Activated B cell treated with CpG ODN at 0.5 μM for 24 hours (primary cell): ENCODE data around the gene TMEM132D. TPM values are rescaled to one million over a fixed set of nuclear protein-coding genes. Genes with fewer than 3 reads are reported as not detected.

ENCODE experiments used
- ATAC-seq: fragments of 200-7000 bp; cut with Tn5 transposase; one replicate; pipeline ENCODE4 v1.10.0; 2021; ENCODE audit warnings: low read depth, mild to moderate bottlenecking, moderate library complexity
- CTCF ChIA-PET: fragments of 350-600 bp; sonication (Branson Sonifier 250); formaldehyde crosslinking; loops from one replicate; lab custom pipeline; 2021; ENCODE audit warnings: antibody characterized with exemption; lab: Charles Lee
- POLR2A ChIA-PET: fragments of 350-600 bp; sonication (Branson Sonifier 250); formaldehyde crosslinking; loops from one replicate; lab custom pipeline; 2021; ENCODE audit warnings: antibody characterized with exemption; lab: Charles Lee
- DNase-seq: peaks from one replicate; pipeline ENCODE4 v3.0.0; 2022
- H3K27ac Mint-ChIP-seq: one replicate; pipeline ENCODE4 v1.8.0; 2020; ENCODE audit warnings: mixed read lengths
- H3K27me3 Mint-ChIP-seq: one replicate; pipeline ENCODE4 v1.8.0; 2021; ENCODE audit warnings: mixed read lengths
- H3K36me3 Mint-ChIP-seq: one replicate; pipeline ENCODE4 v1.8.0; 2021; ENCODE audit warnings: low read depth, mixed read lengths
- H3K4me1 Mint-ChIP-seq: one replicate; pipeline ENCODE4 v1.8.0; 2021; ENCODE audit warnings: mixed read lengths
- H3K4me3 Mint-ChIP-seq: one replicate; pipeline ENCODE4 v1.8.0; 2020; ENCODE audit warnings: mild to moderate bottlenecking, mixed read lengths
- H3K9me3 Mint-ChIP-seq: one replicate; pipeline ENCODE4 v1.8.0; 2020; ENCODE audit warnings: mixed read lengths
- intact Hi-C: fragments of 100-400 bp; cut with micrococcal nuclease; formaldehyde crosslinking; loops from one replicate; pipeline ENCODE4 v1.15.1; 2024
- total RNA-seq: library from RNA; stranded (reverse); gene quantifications from 2 replicates; pipeline ENCODE4 v1.2.3, GENCODE V29; 2022
- TF ChIP-seq, protein P1 (sequence below): fragments of 200-600 bp; IDR thresholded peaks from one replicate; pipeline ENCODE4 v1.8.0; 2022; ENCODE audit warnings: antibody characterized with exemption, mild to moderate bottlenecking

Gene TMEM132D
- total RNA-seq, 1 donor from 2014 or later, result not detected

GRCh38 chr12:129109174-129110001, 794.4 kb downstream of the TMEM132D start:
- Mint-ChIP-seq H3K4me1 (no peaks in the 10 kb centered on the region), H3K27me3 (no peaks in the 10 kb centered on the region), H3K9me3 (peaks cover 4% of the 10 kb centered on the region), H3K4me3 (no peak overlapping the region), H3K36me3 (no peaks in the 10 kb centered on the region), H3K27ac (no peak overlapping the region)
- CTCF ChIA-PET, result no interaction called here
- TF ChIP-seq, protein P1, sequence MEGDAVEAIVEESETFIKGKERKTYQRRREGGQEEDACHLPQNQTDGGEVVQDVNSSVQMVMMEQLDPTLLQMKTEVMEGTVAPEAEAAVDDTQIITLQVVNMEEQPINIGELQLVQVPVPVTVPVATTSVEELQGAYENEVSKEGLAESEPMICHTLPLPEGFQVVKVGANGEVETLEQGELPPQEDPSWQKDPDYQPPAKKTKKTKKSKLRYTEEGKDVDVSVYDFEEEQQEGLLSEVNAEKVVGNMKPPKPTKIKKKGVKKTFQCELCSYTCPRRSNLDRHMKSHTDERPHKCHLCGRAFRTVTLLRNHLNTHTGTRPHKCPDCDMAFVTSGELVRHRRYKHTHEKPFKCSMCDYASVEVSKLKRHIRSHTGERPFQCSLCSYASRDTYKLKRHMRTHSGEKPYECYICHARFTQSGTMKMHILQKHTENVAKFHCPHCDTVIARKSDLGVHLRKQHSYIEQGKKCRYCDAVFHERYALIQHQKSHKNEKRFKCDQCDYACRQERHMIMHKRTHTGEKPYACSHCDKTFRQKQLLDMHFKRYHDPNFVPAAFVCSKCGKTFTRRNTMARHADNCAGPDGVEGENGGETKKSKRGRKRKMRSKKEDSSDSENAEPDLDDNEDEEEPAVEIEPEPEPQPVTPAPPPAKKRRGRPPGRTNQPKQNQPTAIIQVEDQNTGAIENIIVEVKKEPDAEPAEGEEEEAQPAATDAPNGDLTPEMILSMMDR, result no peak
- POLR2A ChIA-PET, result no interaction called here
- ATAC-seq, result no peak
- intact Hi-C loops, result no loop called here
- DNase-seq, result no peak

DNA sequence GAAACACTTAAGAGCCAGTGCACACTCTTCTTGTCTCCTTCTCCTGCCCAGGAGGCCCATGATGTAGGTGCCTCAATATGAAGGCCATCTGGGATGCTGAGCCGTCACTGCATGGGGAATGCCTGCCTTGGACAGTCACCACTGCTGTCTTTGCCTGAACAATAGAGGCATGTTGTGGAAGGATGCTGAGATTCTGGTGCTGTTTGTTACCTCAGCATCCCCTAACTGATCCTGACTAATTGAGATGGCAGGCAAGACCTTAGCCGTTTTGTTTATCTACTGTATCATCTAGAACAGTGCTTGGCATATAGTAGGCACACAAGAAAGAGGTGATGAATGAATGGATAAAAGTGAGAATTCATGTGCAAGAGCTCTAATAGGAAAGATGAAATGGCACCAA, 797.1 kb downstream of the TMEM132D start:
- no peak for DNase-seq
- CTCF ChIA-PET, result no interaction called here
- TF ChIP-seq, protein P1, result no peak
- H3K4me3 Mint-ChIP-seq, result no peak overlapping the region
- POLR2A ChIA-PET, result no interaction called here
- intact Hi-C loops, result no loop called here
- H3K9me3 Mint-ChIP-seq, result peaks cover 4% of the 10 kb centered on the region
- ATAC-seq, result no peak
- H3K27me3 Mint-ChIP-seq, result peaks cover 2% of the 10 kb centered on the region
- H3K4me1 Mint-ChIP-seq, result no peaks in the 10 kb centered on the region
- no peak overlapping the region for H3K27ac Mint-ChIP-seq
- H3K36me3 Mint-ChIP-seq, result no peaks in the 10 kb centered on the region

DNA sequence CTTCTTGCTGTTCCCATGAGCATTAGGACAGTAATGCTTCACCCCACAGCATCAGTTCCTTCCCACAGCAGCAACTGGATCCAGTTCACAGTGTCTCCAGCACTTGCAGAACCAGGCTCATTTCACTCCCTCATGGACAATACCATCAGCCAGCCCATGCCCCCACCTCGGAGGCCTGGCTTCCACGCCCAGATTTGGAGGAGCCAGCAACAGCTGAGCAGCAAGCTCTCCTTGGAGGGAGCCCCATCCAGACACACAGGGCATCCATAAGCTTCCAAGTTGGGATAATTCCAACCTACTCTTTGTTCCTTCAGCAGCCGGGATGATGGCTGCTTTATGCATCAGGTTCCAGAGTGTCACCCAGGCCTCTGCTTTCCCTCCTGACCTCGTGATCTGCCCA, 800.6 kb downstream of the TMEM132D start:
- no peak overlapping the region for H3K4me3 Mint-ChIP-seq
- no peaks in the 10 kb centered on the region for H3K4me1 Mint-ChIP-seq
- H3K27ac Mint-ChIP-seq, result no peak overlapping the region
- no peak for ATAC-seq
- peaks cover 2% of the 10 kb centered on the region for H3K9me3 Mint-ChIP-seq
- no peaks in the 10 kb centered on the region for H3K36me3 Mint-ChIP-seq
- intact Hi-C loops, result no loop called here
- CTCF ChIA-PET, result no interaction called here
- POLR2A ChIA-PET, result no interaction called here
- peaks cover 2% of the 10 kb centered on the region for H3K27me3 Mint-ChIP-seq
- DNase-seq, result no peak
- TF ChIP-seq, protein P1, result no peak

DNA sequence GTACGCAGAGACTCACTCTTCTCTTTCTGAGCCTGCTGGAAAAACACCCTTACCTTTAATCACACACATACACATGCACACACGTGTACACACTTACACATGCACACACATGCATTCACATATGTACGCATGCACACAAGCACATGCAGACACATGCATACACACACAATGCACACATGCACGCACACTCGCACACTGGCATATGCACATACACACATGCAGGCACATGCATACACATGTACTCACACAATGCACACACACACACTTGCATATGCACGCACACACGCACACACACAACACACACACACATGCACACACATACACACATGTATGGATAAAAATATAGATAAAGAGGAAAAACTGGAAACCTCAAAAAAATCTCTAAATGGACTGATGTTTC, 801.6 kb downstream of the TMEM132D start:
- ChIA-PET CTCF (no interaction called here), POLR2A (no interaction called here)
- no peaks in the 10 kb centered on the region for H3K4me1 Mint-ChIP-seq
- H3K27me3 Mint-ChIP-seq, result peaks cover 2% of the 10 kb centered on the region
- DNase-seq (no peak), ATAC-seq (no peak)
- TF ChIP-seq, protein P1, result no peak
- no peak overlapping the region for H3K27ac Mint-ChIP-seq
- H3K4me3 Mint-ChIP-seq, result no peak overlapping the region
- H3K36me3 Mint-ChIP-seq, result no peaks in the 10 kb centered on the region
- peaks cover 2% of the 10 kb centered on the region for H3K9me3 Mint-ChIP-seq
- intact Hi-C loops, result no loop called here

DNA sequence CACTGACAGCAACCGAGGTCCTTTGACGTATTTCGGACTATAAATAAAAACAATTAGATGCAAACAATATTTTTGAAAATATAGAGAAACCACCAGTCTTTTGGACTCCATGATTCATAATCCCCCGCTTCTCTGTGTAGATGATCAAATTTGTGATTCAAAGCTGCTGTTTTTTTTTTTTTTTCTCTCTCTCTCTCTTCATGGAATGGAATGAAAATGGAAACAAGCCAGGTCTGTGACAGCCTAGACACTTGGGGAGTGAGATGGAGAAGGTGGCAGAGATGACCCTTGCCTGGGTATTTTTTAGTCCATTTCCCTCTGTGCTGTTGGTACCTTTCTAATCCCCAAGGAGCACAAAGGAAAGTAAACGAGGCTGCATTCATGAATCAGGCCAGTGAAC, 802.0 kb downstream of the TMEM132D start:
- peaks cover 2% of the 10 kb centered on the region for H3K9me3 Mint-ChIP-seq
- H3K36me3 Mint-ChIP-seq, result no peaks in the 10 kb centered on the region
- H3K4me1 Mint-ChIP-seq, result no peaks in the 10 kb centered on the region
- peaks cover 2% of the 10 kb centered on the region for H3K27me3 Mint-ChIP-seq
- POLR2A ChIA-PET, result no interaction called here
- DNase-seq (no peak), ATAC-seq (no peak)
- TF ChIP-seq, protein P1, result no peak
- H3K27ac Mint-ChIP-seq, result no peak overlapping the region
- intact Hi-C loops, result no loop called here
- no peak overlapping the region for H3K4me3 Mint-ChIP-seq
- CTCF ChIA-PET, result no interaction called here
